Tibial artery (tissue), 4 donors: ENCODE data around the gene SLC22A16.

Experiments used
- DNase-seq, 2 donors: peaks; one replicate each; pipeline ENCODE4 v3.0.0-alpha.2; 2019
- H3K27ac ChIP-seq, 2 donors: fragments of 200-600 bp; sonication (generic) in 1 of 2; 1 replicate in 1 of 2; 2 replicates in 1 of 2; pipeline ENCODE4 v1.5.1; 2018 to 2019; ENCODE audit warnings: mild to moderate bottlenecking in 1 of 2
- H3K27me3 ChIP-seq, 2 donors: fragments of 200-600 bp; sonication (generic) in 1 of 2; one replicate each; pipeline versions ENCODE4 v1.5.1 to v1.6.0; 2016 to 2019
- H3K36me3 ChIP-seq, 3 donors: fragments of 200-600 bp; sonication (generic) in 2 of 3; one replicate each; pipeline ENCODE4 v1.5.1; 2016 to 2019; ENCODE audit warnings: mild to moderate bottlenecking in 2 of 3
- H3K4me1 ChIP-seq, 4 donors: fragments of 200-600 bp; sonication (generic) in 2 of 4; 1 replicate in 3 of 4; 2 replicates in 1 of 4; pipeline ENCODE4 v1.5.1; 2016 to 2019
- H3K4me3 ChIP-seq, 2 donors: fragments of 200-600 bp; sonication (generic) in 1 of 2; 1 replicate in 1 of 2; 2 replicates in 1 of 2; pipeline ENCODE4 v1.5.1; 2018 to 2019; ENCODE audit warnings: mild to moderate bottlenecking in 2 of 2
- H3K9me3 ChIP-seq, 3 donors: fragments of 200-600 bp; sonication (generic) in 1 of 3; one replicate each; pipeline ENCODE4 v1.5.1; 2016 to 2019
- CTCF ChIP-seq, 2 experiments: fragments of 200-600 bp in 1 of 2; fragments of 450-650 bp in 1 of 2; IDR thresholded peaks; one replicate each; pipeline ENCODE4 v1.5.1; 2017 to 2019; ENCODE audit warnings: antibody characterized with exemption in 2 of 2, mild to moderate bottlenecking in 1 of 2, moderate library complexity in 1 of 2
- intact Hi-C: fragments of 100-400 bp; cut with DNase I; formaldehyde crosslinking; loops from one replicate; pipeline ENCODE4 v1.15.0; 2023; ENCODE audit warnings: low total_unique reads

SLC22A16 gene

GRCh38 chr6:110446405-110446804 is 30.0 kb downstream of the SLC22A16 start:
- H3K27ac ChIP-seq: no peak overlapping the region
- no peaks in the 10 kb centered on the region for H3K4me1 ChIP-seq
- no peak for TF ChIP-seq CTCF (IDR thresholded peaks at IDR 0.05)
- intact Hi-C loops: no loop called here
- no peaks in the 10 kb centered on the region for H3K27me3 ChIP-seq
- H3K9me3 ChIP-seq: no peaks in the 10 kb centered on the region
- no peaks in the 10 kb centered on the region for H3K36me3 ChIP-seq
- no peak overlapping the region for H3K4me3 ChIP-seq
- DNase-seq: no peak

GRCh38 chr6:110440026-110440425 is 36.4 kb downstream of the SLC22A16 start:
- intact Hi-C loops: no loop called here
- Histone ChIP-seq H3K4me1 (no peaks in the 10 kb centered on the region), H3K4me3 (no peak overlapping the region), H3K9me3 (no peaks in the 10 kb centered on the region), H3K27me3 (no peaks in the 10 kb centered on the region), H3K36me3 (no peaks in the 10 kb centered on the region), H3K27ac (no peak overlapping the region)
- DNase-seq: no peak
- TF ChIP-seq CTCF (IDR thresholded peaks at IDR 0.05): no peak

GRCh38 chr6:110439356-110439755 is 37.1 kb downstream of the SLC22A16 start:
- no peak overlapping the region for H3K4me3 ChIP-seq
- no peak for TF ChIP-seq CTCF (IDR thresholded peaks at IDR 0.05)
- intact Hi-C loops: no loop called here
- no peaks in the 10 kb centered on the region for H3K36me3 ChIP-seq
- no peak overlapping the region for H3K27ac ChIP-seq
- DNase-seq: no peak
- no peaks in the 10 kb centered on the region for H3K4me1 ChIP-seq
- H3K27me3 ChIP-seq: no peaks in the 10 kb centered on the region
- no peaks in the 10 kb centered on the region for H3K9me3 ChIP-seq

- H3K36me3 ChIP-seq: no peaks in the 10 kb centered on the region
- intact Hi-C loops: no loop called here
- no peak for DNase-seq
- H3K4me3 ChIP-seq: no peak overlapping the region
- no peak overlapping the region for H3K27ac ChIP-seq
- H3K4me1 ChIP-seq: no peaks in the 10 kb centered on the region
- TF ChIP-seq CTCF (IDR thresholded peaks at IDR 0.05): no peak
- H3K9me3 ChIP-seq: no peaks in the 10 kb centered on the region
- H3K27me3 ChIP-seq: peaks cover 0 to 9% of the 10 kb centered on the region in 2 donors
Observed at GRCh38 chr6:110434961-110435602, 41.3 kb downstream of the SLC22A16 start.

- intact Hi-C loops: no loop called here
- Histone ChIP-seq H3K4me3 (no peak overlapping the region), H3K27me3 (peaks cover 0 to 25% of the 10 kb centered on the region in 2 donors), H3K36me3 (no peaks in the 10 kb centered on the region), H3K27ac (no peak overlapping the region), H3K9me3 (no peaks in the 10 kb centered on the region), H3K4me1 (no peaks in the 10 kb centered on the region)
- DNase-seq: no peak
- no peak for TF ChIP-seq CTCF (IDR thresholded peaks at IDR 0.05)
Observed at GRCh38 chr6:110432285-110432900, 44.0 kb downstream of the SLC22A16 start.
